Activated CD8-positive, alpha-beta memory T cell treated with anti-CD3 and anti-CD28 coated beads, Interleukin-2, amount 50 U/mL, for 4 hours (primary cell): ENCODE results near the gene KSR1.

Experiments
- DNase-seq: peaks from one replicate; pipeline ENCODE4 v3.0.0-alpha.2; 2020

Gene KSR1

GRCh38 chr17:27520491-27521185 lies 64.4 kb downstream of the KSR1 start:
- DNase-seq = no peak

GRCh38 chr17:27521281-27522027 lies 65.2 kb downstream of the KSR1 start:
- no peak for DNase-seq

GRCh38 chr17:27522028-27522635 lies 65.9 kb downstream of the KSR1 start:
- no peak for DNase-seq

GRCh38 chr17:27523712-27524111 lies 67.5 kb downstream of the KSR1 start:
- no peak for DNase-seq

- DNase-seq = no peak
Measured at GRCh38 chr17:27524594-27524993, 68.3 kb downstream of the KSR1 start.

GRCh38 chr17:27525316-27525715 lies 69.1 kb downstream of the KSR1 start:
- no peak for DNase-seq

- DNase-seq = no peak
Measured at GRCh38 chr17:27525836-27526603, 69.8 kb downstream of the KSR1 start.

GRCh38 chr17:27526604-27527002 lies 70.4 kb downstream of the KSR1 start:
- no peak for DNase-seq

- no peak for DNase-seq
Measured at GRCh38 chr17:27529230-27529796, 73.1 kb downstream of the KSR1 start.

GRCh38 chr17:27530764-27531391 lies 74.6 kb downstream of the KSR1 start:
- DNase-seq = no peak

GRCh38 chr17:27531469-27531961 lies 75.3 kb downstream of the KSR1 start:
- DNase-seq = no peak

- no peak for DNase-seq
Measured at GRCh38 chr17:27532269-27533263, 76.3 kb downstream of the KSR1 start.

- DNase-seq = no peak
Measured at GRCh38 chr17:27533874-27534815, 77.9 kb downstream of the KSR1 start.

GRCh38 chr17:27535178-27535928 lies 79.1 kb downstream of the KSR1 start:
- no peak for DNase-seq

GRCh38 chr17:27535975-27536374 lies 79.7 kb downstream of the KSR1 start:
- DNase-seq = no peak

GRCh38 chr17:27536781-27537180 lies 80.5 kb downstream of the KSR1 start:
- DNase-seq = no peak

- DNase-seq = no peak
Measured at GRCh38 chr17:27538156-27538955, 82.1 kb downstream of the KSR1 start.

GRCh38 chr17:27539152-27539551 lies 82.9 kb downstream of the KSR1 start:
- no peak for DNase-seq
